GM21526 (cell line): ENCODE measurements around the gene PPDPF.
"Not testable (repeated sequence)": the region's sequence is repeated elsewhere in the genome, so short reads cannot be mapped to it uniquely, and the experiment has no call there.

ENCODE experiments used
- ATAC-seq: cut with Tn5 transposase; IDR thresholded peaks from one replicate; pipeline ENCODE4 v1.9.1; 2021; ENCODE audit warnings: moderate library complexity; ENCODE audit not compliant: unreplicated experiment, low FRiP score

Gene PPDPF

GRCh38 chr20:63520504-63520933 is at the start of gene PPDPF:
Gene PPDPF (plus strand): TSS chr20:63520765. CDS start chr20:63521309, 544 bp downstream.
- ATAC-seq, result peak; percentile 49

- ATAC-seq, result no peak
These were observed 49.4 kb upstream of the PPDPF start for GRCh38 chr20:63471002-63471716.

GRCh38 chr20:63471717-63471980 is 48.9 kb upstream of the PPDPF start:
- ATAC-seq, result no peak

GRCh38 chr20:63471981-63472831 is 48.4 kb upstream of the PPDPF start, which contains the start of gene KCNQ2:
Gene KCNQ2 (minus strand): TSS chr20:63472655. CDS start chr20:63472463, 192 bp downstream.
- no peak for ATAC-seq

- ATAC-seq, result no peak
These were observed 47.6 kb upstream of the PPDPF start for GRCh38 chr20:63472862-63473390.

GRCh38 chr20:63473555-63474449 is 46.8 kb upstream of the PPDPF start:
- ATAC-seq, result no peak

- no peak for ATAC-seq
These were observed 45.4 kb upstream of the PPDPF start for GRCh38 chr20:63475209-63475608.

GRCh38 chr20:63477061-63477616 is 43.4 kb upstream of the PPDPF start:
- no peak for ATAC-seq

GRCh38 chr20:63477944-63478343 is 42.6 kb upstream of the PPDPF start:
- no peak for ATAC-seq

- no peak for ATAC-seq
These were observed 41.9 kb upstream of the PPDPF start for GRCh38 chr20:63478346-63479302.

GRCh38 chr20:63479695-63480419 is 40.7 kb upstream of the PPDPF start:
- not testable (repeated sequence) for ATAC-seq

- ATAC-seq, result no peak
These were observed 39.1 kb upstream of the PPDPF start for GRCh38 chr20:63481503-63481902.

GRCh38 chr20:63482021-63482587 is 38.5 kb upstream of the PPDPF start:
- ATAC-seq, result no peak

- ATAC-seq, result no peak
These were observed 36.7 kb upstream of the PPDPF start for GRCh38 chr20:63483834-63484233.

GRCh38 chr20:63484236-63484635 is 36.3 kb upstream of the PPDPF start:
- no peak for ATAC-seq

- no peak for ATAC-seq
These were observed 35.7 kb upstream of the PPDPF start for GRCh38 chr20:63484651-63485403.

GRCh38 chr20:63486300-63486855 is 34.2 kb upstream of the PPDPF start:
- no peak for ATAC-seq
